ENCODE results near the gene PPP1R8.
"Not testable (repeated sequence)": the region's sequence is repeated elsewhere in the genome, so short reads cannot be mapped to it uniquely, and the experiment has no call there.

The PPP1R8 gene

GRCh38 chr1:27830621-27831440 lies at the start of gene PPP1R8:
Gene PPP1R8 (plus strand): TSS chr1:27830782. CDS start chr1:27830836, 54 bp downstream.
- peak; percentile 80 for DNase-seq (ENCODE audit: low read depth)

GRCh38 chr1:27782950-27783349 lies 47.6 kb upstream of the PPP1R8 start:
- no peak for DNase-seq (ENCODE audit: low read depth)

GRCh38 chr1:27784700-27785099 lies 45.9 kb upstream of the PPP1R8 start:
- no peak for DNase-seq (ENCODE audit: low read depth)

- no peak for DNase-seq (ENCODE audit: low read depth)
These were observed 44.7 kb upstream of the PPP1R8 start for GRCh38 chr1:27785781-27786455.

GRCh38 chr1:27787895-27788294 lies 42.7 kb upstream of the PPP1R8 start:
- DNase-seq (ENCODE audit: low read depth), result no peak

- DNase-seq (ENCODE audit: low read depth), result no peak
These were observed 41.0 kb upstream of the PPP1R8 start for GRCh38 chr1:27789540-27790041.

- DNase-seq (ENCODE audit: low read depth), result not testable (repeated sequence)
These were observed 40.3 kb upstream of the PPP1R8 start for GRCh38 chr1:27790270-27790669.

- no peak for DNase-seq (ENCODE audit: low read depth)
These were observed 35.0 kb upstream of the PPP1R8 start for GRCh38 chr1:27795601-27796000.

GRCh38 chr1:27804791-27805190 lies 25.8 kb upstream of the PPP1R8 start:
- DNase-seq (ENCODE audit: low read depth), result no peak

GRCh38 chr1:27806758-27807157 lies 23.8 kb upstream of the PPP1R8 start:
- DNase-seq (ENCODE audit: low read depth), result no peak

- DNase-seq (ENCODE audit: low read depth), result no peak
These were observed 23.2 kb upstream of the PPP1R8 start for GRCh38 chr1:27807385-27807784.

- DNase-seq (ENCODE audit: low read depth), result not testable (repeated sequence)
These were observed 22.5 kb upstream of the PPP1R8 start for GRCh38 chr1:27808131-27808530.

GRCh38 chr1:27809883-27810282 lies 20.7 kb upstream of the PPP1R8 start:
- DNase-seq (ENCODE audit: low read depth), result no peak

- DNase-seq (ENCODE audit: low read depth), result no peak
These were observed 18.7 kb upstream of the PPP1R8 start for GRCh38 chr1:27811741-27812500.

- no peak for DNase-seq (ENCODE audit: low read depth)
These were observed 13.5 kb upstream of the PPP1R8 start for GRCh38 chr1:27816921-27817630.

- DNase-seq (ENCODE audit: low read depth), result no peak
These were observed 8.7 kb upstream of the PPP1R8 start for GRCh38 chr1:27821761-27822315.

GRCh38 chr1:27823784-27824183 lies 6.8 kb upstream of the PPP1R8 start:
- no peak for DNase-seq (ENCODE audit: low read depth)

- no peak for DNase-seq (ENCODE audit: low read depth)
These were observed 6.2 kb upstream of the PPP1R8 start for GRCh38 chr1:27824411-27824810.

- not testable (repeated sequence) for DNase-seq (ENCODE audit: low read depth)
These were observed 1.1 kb upstream of the PPP1R8 start for GRCh38 chr1:27829339-27829960.

- DNase-seq (ENCODE audit: low read depth), result no peak
These were observed 1.2 kb downstream of the PPP1R8 start for GRCh38 chr1:27831568-27832410.
